Muscle layer of duodenum (tissue), 2 donors: ENCODE measurements around the gene NTN3.

ENCODE experiments used
- H3K27ac ChIP-seq: one replicate; pipeline ENCODE4 v1.7.0; 2013; ENCODE audit warnings: mild to moderate bottlenecking, low read length
- H3K27me3 ChIP-seq: one replicate; pipeline ENCODE4 v1.7.0; 2013; ENCODE audit warnings: low read depth, mild to moderate bottlenecking, control low read depth, low read length
- H3K36me3 ChIP-seq, 2 donors: one replicate each; pipeline ENCODE4 v1.7.0; 2013; ENCODE audit warnings: low read length in 2 of 2, control low read depth in 1 of 2, mild to moderate bottlenecking in 1 of 2; ENCODE audit not compliant: insufficient read depth in 2 of 2, control insufficient read depth in 1 of 2
- H3K4me1 ChIP-seq, 2 donors: one replicate each; pipeline ENCODE4 v1.7.0; 2013; ENCODE audit warnings: low read length in 2 of 2, mild to moderate bottlenecking in 2 of 2, control low read depth in 1 of 2, moderate library complexity in 1 of 2; ENCODE audit not compliant: insufficient read depth in 2 of 2, control insufficient read depth in 1 of 2
- H3K4me3 ChIP-seq, 2 donors: one replicate each; pipeline ENCODE4 v1.7.0; 2013; ENCODE audit warnings: low read length in 2 of 2, low read depth in 1 of 2, mild to moderate bottlenecking in 1 of 2
- H3K9me3 ChIP-seq, 2 donors: one replicate each; pipeline ENCODE4 v1.7.0; 2013; ENCODE audit warnings: low read length in 2 of 2, control low read depth in 1 of 2, mild to moderate bottlenecking in 1 of 2; ENCODE audit not compliant: control insufficient read depth in 1 of 2
- donor health status: healthy.

NTN3 gene

DNA sequence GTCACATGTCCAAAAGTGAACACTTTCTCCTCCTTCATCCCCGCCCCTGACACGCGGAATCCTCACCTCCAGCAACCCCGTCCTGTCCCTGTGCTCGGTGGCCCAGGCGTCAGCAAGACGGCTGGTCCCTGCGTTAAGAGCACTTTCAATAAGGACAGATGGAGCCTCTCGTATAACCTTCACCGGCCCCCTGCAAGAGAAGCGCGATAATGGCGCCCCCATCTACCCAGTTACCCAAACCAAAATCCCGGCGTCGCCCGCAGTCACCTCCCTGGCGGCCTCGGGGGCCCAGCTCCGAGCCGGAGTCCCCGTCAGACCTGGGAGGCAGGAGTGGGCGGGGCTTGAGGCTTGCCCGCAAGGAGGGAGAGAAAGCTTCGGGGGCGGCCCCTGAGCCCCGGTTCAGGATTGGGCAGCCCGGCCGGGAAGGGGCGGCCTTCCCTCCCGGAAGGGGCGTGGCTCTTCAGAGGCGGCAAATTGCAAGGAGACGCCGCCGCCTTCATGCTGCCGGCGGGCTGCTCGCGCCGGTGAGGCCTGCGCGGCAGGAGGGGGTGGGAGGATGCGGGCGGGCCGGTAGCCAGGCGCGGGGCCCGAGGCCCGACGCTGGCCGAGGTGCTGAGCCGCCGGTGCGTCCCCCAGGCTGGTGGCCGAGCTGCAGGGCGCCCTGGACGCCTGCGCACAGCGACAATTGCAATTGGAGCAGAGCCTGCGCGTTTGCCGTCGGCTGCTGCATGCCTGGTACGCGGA is 11.3 kb upstream of the NTN3 start, which contains the start of gene TEDC2:
Gene TEDC2, plus strand, starts transcription at position 463 of the 744 bp plus-strand sequence. Its CDS starts 36 bp downstream, at position 499.
- H3K9me3 ChIP-seq, result no peaks in the 10 kb centered on the region
- no peaks in the 10 kb centered on the region for H3K36me3 ChIP-seq
- H3K27ac ChIP-seq, result no peak within 1 kb of the TSS
- peak within 1 kb of the TSS; percentile 73 to 80 for H3K4me3 ChIP-seq
- H3K4me1 ChIP-seq, result peaks cover 0 to 15% of the 10 kb centered on the region in 2 donors
- no peaks in the 10 kb centered on the region for H3K27me3 ChIP-seq

DNA sequence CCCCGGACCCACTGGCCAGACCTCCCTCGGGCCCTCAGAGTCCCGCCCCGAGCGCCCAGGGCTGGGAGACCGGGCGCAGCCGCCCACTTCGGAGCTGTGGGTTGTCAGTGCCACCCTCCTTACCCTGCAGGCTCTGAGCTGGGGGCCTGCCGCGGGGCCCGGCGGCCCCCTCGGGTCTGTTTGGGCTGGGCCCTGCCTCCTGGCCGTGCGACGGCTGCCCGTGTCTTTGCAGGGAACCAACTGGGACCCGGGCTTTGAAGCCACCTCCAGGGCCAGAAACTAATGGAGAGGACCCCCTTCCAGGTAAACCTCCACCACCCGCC is 10.7 kb upstream of the NTN3 start:
- no peaks in the 10 kb centered on the region for H3K36me3 ChIP-seq
- no peak overlapping the region for H3K27ac ChIP-seq
- H3K4me1 ChIP-seq, result peaks cover 0 to 15% of the 10 kb centered on the region in 2 donors
- H3K27me3 ChIP-seq, result no peaks in the 10 kb centered on the region
- H3K9me3 ChIP-seq, result no peaks in the 10 kb centered on the region
- peak overlapping the region in 1 of 2 donors; percentile 80 for H3K4me3 ChIP-seq

DNA sequence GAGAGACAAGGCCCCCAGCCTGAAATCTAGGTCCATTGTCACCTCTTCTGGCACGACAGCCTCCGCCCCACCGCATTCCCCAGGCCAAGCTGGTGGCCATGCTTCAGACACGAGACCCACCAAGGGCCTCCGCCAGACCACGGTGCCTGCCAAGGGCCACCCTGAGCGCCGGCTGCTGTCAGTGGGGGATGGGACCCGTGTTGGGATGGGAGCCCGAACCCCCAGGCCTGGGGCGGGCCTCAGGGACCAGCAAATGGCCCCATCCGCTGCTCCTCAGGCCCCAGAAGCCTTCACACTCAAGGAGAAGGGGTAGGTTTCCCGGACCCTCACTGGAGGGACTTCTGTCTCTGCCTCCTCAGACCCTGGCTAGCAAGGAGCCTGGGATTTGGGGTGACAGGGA is 10.2 kb upstream of the NTN3 start:
- Histone ChIP-seq H3K4me3 (no peak overlapping the region), H3K4me1 (peaks cover 0 to 15% of the 10 kb centered on the region in 2 donors), H3K36me3 (no peaks in the 10 kb centered on the region), H3K27ac (no peak overlapping the region), H3K9me3 (no peaks in the 10 kb centered on the region), H3K27me3 (no peaks in the 10 kb centered on the region)

DNA sequence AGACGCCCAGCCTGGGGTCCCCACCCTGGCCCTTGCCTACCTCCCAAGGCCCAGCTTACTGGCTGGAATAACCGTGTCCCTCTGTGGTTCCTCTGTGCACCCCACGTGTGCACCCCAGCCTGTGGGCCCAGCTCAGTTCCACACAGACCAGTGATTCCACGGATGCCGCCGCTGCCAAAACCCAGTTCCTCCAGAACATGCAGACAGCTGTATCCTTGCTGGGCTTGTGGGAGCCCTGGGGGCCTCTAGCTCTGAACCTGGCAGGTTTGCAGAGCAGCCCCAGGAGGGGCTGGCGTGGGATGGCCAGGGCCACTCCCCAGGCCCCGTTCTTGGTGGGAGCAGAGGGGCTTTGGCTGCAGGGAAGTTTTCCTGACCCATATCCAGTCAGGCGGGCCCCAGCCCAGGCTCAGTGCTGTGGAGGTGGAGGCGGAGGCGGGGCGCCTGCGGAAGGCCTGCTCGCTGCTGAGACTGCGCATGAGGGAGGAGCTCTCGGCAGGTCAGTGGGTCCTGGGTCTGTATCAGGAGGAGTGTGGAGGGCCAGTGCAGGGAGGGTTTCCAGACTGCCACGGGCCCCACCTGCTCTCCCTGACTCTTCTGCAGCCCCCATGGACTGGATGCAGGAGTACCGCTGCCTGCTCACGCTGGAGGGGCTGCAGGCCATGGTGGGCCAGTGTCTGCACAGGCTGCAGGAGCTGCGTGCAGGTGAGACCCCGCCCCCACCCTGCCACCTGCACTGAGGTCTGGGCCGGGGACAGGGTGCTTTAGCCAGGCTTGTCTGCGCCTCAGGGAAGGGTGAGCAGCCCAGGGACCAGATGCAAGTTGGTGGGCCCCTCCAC is 8.8 kb upstream of the NTN3 start:
- Histone ChIP-seq H3K27me3 (no peaks in the 10 kb centered on the region), H3K27ac (no peak overlapping the region)

DNA sequence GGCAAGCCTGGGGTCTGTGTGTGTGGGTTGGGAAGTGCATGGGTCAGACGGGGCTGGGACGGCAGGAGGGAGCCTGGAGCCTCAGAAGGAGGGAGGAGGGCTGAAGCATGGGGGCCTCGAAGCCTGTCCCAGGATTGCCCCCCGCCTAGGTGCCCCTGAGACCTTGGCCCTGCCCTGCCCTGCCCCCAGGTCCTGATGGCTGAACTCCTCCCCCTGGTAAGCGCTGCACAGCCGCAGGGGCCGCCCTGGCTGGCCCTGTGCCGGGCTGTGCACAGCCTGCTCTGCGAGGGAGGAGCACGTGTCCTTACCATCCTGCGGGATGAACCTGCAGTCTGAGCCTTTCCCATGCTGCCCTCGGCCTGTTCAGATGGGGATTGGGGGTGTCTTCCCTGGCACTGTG is 6.8 kb upstream of the NTN3 start:
- H3K27ac ChIP-seq, result no peak overlapping the region
- H3K4me1 ChIP-seq, result peaks cover 0 to 25% of the 10 kb centered on the region in 2 donors
- H3K9me3 ChIP-seq, result no peaks in the 10 kb centered on the region
- H3K27me3 ChIP-seq, result peaks cover 5% of the 10 kb centered on the region
- H3K36me3 ChIP-seq, result no peaks in the 10 kb centered on the region
- H3K4me3 ChIP-seq, result no peak overlapping the region

More for the DNA sequence above, 8.8 kb upstream of the NTN3 start:
- no peak overlapping the region for H3K4me3 ChIP-seq
- H3K36me3 ChIP-seq, result no peaks in the 10 kb centered on the region
- peaks cover 0 to 15% of the 10 kb centered on the region in 2 donors for H3K4me1 ChIP-seq
- H3K9me3 ChIP-seq, result no peaks in the 10 kb centered on the region

DNA sequence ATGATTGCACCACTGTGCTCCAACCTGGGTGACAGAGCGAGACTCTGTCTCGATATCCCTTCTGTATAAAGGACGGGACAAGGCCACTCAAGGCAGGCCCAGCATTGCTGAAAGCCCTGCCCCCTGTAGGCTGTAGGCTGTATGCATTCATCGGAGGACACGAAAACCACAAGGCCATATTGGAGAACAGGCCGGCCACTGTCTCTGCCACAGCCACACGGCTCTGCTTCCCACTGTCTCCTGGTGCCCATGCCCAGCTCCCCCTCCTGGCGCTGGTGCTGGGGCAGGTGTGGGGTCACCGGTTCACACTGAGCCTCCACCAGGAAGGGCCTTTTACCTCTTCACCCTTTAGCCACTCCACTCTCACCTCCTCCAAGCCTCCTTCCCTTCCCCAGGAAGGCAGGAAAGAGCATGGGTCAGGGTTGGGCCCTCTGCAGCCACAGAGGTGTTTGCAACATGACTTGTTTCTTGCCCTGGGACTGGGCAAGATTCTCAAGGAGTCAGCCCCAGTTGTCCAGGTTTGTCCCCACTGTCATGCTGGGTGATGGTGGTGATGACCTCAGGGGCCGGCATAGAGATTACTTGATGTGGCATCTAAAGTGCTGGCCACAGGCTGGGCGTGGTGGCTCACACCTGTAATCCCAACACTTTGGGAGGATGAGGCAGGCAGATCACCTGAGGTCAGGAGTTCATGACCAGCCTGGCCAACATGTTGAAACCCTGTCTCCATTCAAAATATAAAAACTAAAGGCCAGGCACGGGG is 5.3 kb upstream of the NTN3 start:
- H3K4me3 ChIP-seq, result no peak overlapping the region

DNA sequence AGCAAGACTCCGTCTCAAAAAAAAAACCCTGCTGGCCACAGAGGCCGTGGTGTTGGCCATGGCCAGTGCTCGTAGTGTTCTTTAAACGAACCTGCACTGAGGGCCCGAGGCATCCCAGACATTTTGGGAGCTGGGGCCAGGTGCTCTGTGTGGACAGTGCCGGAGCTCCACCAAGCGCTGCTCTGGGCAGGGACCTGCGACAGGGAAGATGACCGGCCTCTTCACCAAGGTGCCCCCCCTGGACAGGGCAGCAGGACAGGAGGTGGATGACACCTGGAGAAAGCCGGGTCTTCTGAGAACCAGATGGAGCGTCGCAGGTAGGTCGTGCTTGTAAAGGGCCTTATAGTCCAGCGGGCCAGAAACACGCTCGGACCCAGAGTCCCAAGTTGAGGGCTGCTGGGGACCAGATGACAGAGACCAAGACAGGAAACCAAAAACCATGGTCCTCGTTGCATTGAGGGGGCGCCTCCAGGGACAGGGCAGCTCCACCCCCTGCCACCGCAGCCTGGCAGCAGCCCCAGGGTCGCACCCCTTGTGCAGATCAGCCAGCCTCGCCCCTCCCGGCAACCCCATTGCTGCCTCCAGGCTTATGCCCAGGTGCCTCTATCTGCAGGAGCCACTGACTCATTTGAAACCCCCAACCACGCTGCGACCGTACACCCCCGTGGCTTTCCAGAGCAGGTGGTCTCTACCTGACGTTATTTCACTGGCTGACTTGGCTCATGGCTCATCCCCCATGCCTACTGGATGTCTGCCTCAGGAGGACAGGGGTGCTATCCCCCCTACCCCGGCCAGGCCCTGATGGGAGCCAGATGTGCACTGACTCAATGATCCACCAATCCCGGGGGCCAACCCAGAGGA is 4.2 kb upstream of the NTN3 start:
- Histone ChIP-seq H3K27ac (no peak overlapping the region), H3K4me1 (peaks cover 0 to 31% of the 10 kb centered on the region in 2 donors), H3K36me3 (no peaks in the 10 kb centered on the region), H3K27me3 (peaks cover 14% of the 10 kb centered on the region), H3K4me3 (peak overlapping the region in 1 of 2 donors; percentile 59), H3K9me3 (no peaks in the 10 kb centered on the region)

More for the DNA sequence above, 5.3 kb upstream of the NTN3 start:
- H3K4me1 ChIP-seq, result peaks cover 0 to 20% of the 10 kb centered on the region in 2 donors
- no peaks in the 10 kb centered on the region for H3K9me3 ChIP-seq
- peaks cover 12% of the 10 kb centered on the region for H3K27me3 ChIP-seq
- H3K36me3 ChIP-seq, result no peaks in the 10 kb centered on the region
- no peak overlapping the region for H3K27ac ChIP-seq

DNA sequence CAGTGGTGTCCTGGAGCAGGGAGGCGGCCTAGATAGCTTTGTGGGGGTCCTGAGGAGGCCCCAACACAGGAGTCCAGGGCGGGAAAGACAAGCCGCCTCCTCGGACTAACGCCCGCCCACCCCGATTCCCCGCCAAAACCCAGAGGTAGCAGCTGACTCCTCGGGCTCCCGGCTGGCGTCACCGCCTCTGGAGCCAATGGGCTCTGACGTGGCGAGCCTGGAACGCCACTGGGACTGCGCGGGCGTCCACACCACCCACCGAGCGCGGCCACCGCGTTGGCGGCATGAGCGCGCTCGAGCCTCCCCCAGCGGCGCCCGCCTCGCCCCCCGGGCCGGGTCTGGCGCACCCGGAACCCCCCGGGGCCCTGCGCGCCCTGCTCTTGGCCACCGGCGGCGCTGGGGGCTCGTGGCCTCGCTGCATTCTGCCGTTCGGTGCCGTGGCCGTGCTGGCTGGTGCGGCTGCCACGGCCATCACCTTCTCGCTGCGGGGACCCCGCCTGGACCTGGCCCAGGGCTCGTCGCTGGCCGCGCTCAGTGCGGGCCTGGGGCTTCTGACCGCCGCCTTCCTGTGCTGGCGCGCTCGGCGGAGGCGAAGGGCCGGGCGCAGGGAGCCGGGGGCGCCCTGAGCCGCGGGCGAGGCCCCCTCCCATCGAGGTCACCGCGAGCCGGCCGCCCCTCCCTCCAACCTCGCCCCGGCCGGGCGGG is 3.4 kb upstream of the NTN3 start:
- H3K27ac ChIP-seq, result no peak overlapping the region
- H3K4me1 ChIP-seq, result peaks cover 0 to 31% of the 10 kb centered on the region in 2 donors
- peaks cover 20% of the 10 kb centered on the region for H3K27me3 ChIP-seq

DNA sequence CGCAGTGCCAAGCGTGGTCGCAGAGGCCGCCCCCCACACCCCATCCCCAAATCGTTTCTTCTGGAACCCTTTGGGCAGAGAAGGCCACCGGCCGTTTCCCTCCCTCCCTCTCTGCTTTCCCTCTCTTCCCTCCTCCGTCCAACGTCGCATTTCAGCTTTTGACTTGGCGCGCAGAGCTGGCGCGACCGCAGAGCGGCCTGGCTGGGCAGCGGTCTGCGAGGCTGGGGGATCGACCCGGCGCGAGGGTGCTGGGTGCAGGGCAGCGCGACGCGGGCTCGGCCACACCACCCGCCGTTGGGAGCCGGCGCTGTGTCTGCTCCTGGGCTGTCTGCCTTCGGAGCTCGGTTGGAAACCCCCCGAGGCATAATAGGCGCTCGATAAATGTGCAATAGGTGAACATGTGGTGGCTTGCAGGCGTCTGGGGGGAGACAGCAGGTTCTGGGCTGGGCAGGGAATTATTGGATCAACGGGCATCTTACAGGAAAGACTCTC is 2.8 kb upstream of the NTN3 start:
- Histone ChIP-seq H3K4me1 (peaks cover 0 to 34% of the 10 kb centered on the region in 2 donors), H3K27ac (no peak overlapping the region), H3K27me3 (peaks cover 26% of the 10 kb centered on the region), H3K36me3 (no peaks in the 10 kb centered on the region), H3K4me3 (peak overlapping the region; percentile 21 to 59), H3K9me3 (no peaks in the 10 kb centered on the region)

More for the DNA sequence above, 3.4 kb upstream of the NTN3 start:
- Histone ChIP-seq H3K9me3 (no peaks in the 10 kb centered on the region), H3K4me3 (peak overlapping the region; percentile 21 to 59), H3K36me3 (no peaks in the 10 kb centered on the region)
